AG04449 (cell line): Measurements from ENCODE around the gene MNAT1.

Source experiments
- CTCF ChIA-PET: fragments of 350-600 bp; formaldehyde crosslinking; extraction: SDS; loops from one replicate; lab custom pipeline; 2021; ENCODE audit warnings: antibody characterized with exemption; lab: Yijun Ruan, JAX
- POLR2A ChIA-PET: fragments of 400-600, 350-600 bp; formaldehyde crosslinking; extraction: SDS; loops from one replicate; lab custom pipeline; 2020; ENCODE audit warnings: antibody characterized with exemption, inconsistent platforms; lab: Yijun Ruan, JAX
- DNase-seq: peaks from one replicate; pipeline ENCODE4 v3.0.0-alpha.2; 2010; ENCODE audit warnings: low read depth, low spot score
- H3K4me3 ChIP-seq: 2 replicates; pipeline ENCODE4 v1.5.1; 2011; ENCODE audit warnings: low read depth, mild to moderate bottlenecking, control low read depth, low read length
- CTCF ChIP-seq: IDR thresholded peaks from one replicate; pipeline ENCODE4 v1.5.1; 2011; ENCODE audit warnings: mild to moderate bottlenecking, moderate library complexity, low read length, control low read depth, inconsistent platforms; ENCODE audit not compliant: insufficient read depth; ENCODE audit errors: missing control alignments

Gene MNAT1

GRCh38 chr14:60732840-60733483, 1.6 kb upstream of the MNAT1 start:
- TF ChIP-seq CTCF: no peak
- POLR2A ChIA-PET: interaction anchor here (0.7 kb wide), 1 partner anchor 20 kb away, joined by 3 read pairs; no protein-coding TSS in a partner anchor
- CTCF ChIA-PET: interaction anchor here (1.2 to 1.4 kb wide), 2 partner anchors 8 to 23 kb away, joined by 3 to 5 read pairs; partner anchors contain the start of gene SIX4
- DNase-seq: no peak
- no peak overlapping the region for H3K4me3 ChIP-seq

DNA sequence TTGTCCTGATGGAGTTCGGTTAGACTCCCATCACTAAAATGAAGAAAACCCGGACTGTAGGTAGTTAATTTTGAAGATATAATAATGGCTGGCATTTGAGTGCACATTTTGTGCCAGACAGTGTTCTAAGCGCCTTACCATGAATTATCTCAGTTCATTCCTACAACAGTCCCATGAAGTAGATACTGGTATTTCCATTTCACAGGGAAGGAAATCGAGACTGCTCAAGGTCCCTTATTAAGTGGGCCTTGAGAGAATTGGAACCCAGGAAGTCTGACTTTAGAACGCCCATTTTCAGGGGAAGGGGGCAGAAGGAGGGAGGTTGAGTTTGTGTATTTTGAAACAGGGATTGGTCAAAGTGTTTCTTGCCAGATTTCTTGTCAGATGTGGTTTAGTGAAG, 855 bp downstream of the MNAT1 start:
- CTCF ChIA-PET: interaction anchor here (2.1 kb wide), 1 partner anchor 10 kb away, joined by 8 read pairs; no protein-coding TSS in a partner anchor
- no peak for TF ChIP-seq CTCF
- peak overlapping the region; percentile 96 for H3K4me3 ChIP-seq
- POLR2A ChIA-PET: no interaction called here
- DNase-seq: no peak

- H3K4me3 ChIP-seq: peak overlapping the region; percentile 96
- TF ChIP-seq CTCF: no peak
- DNase-seq: no peak
- ChIA-PET POLR2A (interaction anchor here (0.6 kb wide), 1 partner anchor 10 kb away, joined by 3 read pairs; no protein-coding TSS in a partner anchor), CTCF (interaction anchor here (1.2 to 2.1 kb wide), 2 partner anchors 9 to 532 kb away, joined by 3 to 8 read pairs; no protein-coding TSS in a partner anchor)
These were observed 1.9 kb downstream of the MNAT1 start for GRCh38 chr14:60736494-60736893.

GRCh38 chr14:60738843-60739508, 4.4 kb downstream of the MNAT1 start:
- DNase-seq: no peak
- H3K4me3 ChIP-seq: no peak overlapping the region
- ChIA-PET POLR2A (no interaction called here), CTCF (no interaction called here)
- no peak for TF ChIP-seq CTCF

DNA sequence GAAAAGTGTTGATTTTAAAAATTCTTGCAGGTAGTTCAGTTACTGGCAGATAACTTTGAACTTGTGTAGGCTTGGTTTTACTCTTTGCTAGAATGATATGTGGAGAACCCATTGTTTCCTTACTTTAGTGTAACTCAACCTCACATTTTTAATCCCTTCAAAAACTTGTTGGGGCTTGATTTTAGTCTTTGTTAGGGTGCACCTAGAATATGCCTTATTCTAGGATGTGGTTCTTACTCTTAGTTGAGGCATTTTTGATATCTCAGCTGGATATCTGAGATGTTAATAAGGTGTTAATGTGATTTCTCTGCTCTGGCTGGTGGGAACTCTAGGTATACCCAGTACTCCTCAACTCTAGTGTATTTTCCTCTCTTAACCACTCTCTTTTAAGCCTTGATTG, 10.0 kb downstream of the MNAT1 start:
- no peak for DNase-seq
- ChIA-PET POLR2A (no interaction called here), CTCF (no interaction called here)
- TF ChIP-seq CTCF: no peak
- H3K4me3 ChIP-seq: no peak overlapping the region
